GM12873 (cell line): ENCODE results near the gene ENPEP.

ENCODE experiments used
- CTCF ChIP-seq: IDR thresholded peaks from 2 replicates; pipeline ENCODE4 v1.5.1; 2012; ENCODE audit warnings: low read depth, mild to moderate bottlenecking, moderate library complexity, low read length, control low read depth; ENCODE audit not compliant: insufficient read depth; ENCODE audit errors: missing control alignments

Gene ENPEP

GRCh38 chr4:110602061-110602460 lies 126.1 kb downstream of the ENPEP start:
- no peak for TF ChIP-seq CTCF

DNA sequence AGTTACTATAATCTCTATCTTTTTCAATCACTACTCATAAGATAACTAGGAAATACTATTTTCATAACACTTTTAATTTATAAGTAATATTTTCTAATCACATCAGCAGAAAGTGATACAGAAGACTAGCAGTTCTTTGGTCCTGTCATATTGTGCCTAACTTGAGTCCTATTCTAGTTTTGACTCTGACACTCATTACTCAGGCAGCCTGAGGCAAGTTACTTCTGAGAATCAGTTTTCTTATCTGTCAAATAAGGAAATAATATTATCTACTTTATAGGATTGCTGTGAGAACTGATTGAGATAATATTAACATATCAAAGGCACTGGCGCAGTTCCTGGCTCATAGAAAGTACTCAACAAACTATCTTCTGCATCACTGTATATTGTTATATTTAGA lies 129.1 kb downstream of the ENPEP start:
- TF ChIP-seq CTCF, result no peak

DNA sequence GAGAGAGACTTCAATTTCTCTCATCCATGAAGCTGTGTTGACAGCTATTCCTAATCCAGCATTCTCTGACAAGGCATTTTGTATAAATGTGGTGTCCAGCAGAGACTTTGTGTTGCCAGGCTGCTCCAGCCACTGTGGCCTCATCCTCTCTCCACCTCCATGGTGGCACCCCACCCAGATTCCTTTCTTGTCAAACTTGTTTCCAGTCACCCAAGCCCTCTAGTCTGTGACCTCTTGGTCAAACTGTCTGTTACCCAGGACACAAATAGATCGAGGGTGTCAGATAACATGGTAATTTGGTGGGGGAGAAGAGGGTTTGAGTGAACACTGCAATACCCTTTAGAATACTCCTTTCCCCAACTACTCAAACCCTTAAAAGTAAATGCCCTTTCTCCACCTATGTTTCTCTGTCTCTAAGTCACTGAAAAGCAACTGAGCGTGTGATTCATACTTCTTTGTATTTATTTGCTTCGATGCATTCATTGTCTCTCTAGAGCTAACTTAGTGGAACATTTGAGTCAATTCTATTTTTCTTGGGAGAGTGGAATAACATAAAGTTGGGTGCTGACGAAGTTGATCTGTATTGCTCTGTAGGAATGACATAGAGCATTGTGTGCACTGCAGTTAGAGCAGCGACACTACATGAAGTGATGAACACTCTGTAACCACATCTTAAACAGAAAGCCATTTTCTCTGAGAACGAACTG lies 133.2 kb downstream of the ENPEP start:
- TF ChIP-seq CTCF, result no peak

DNA sequence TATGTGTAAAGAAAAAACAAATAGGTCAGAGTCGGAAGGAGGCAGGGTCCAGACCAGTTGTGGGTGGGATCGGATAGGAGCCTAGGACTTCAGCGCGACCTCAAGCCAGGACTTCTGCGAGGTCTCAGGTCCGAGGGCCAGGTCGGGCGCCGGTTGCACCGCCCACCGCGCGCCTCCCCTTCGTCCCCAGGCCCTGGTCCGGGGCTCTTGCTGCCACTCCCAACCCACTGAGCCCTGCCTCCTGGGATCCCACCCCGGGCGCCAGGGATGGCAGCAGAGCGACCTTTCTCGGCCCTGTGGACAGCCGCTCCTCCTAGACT lies 134.6 kb downstream of the ENPEP start:
- no peak for TF ChIP-seq CTCF

DNA sequence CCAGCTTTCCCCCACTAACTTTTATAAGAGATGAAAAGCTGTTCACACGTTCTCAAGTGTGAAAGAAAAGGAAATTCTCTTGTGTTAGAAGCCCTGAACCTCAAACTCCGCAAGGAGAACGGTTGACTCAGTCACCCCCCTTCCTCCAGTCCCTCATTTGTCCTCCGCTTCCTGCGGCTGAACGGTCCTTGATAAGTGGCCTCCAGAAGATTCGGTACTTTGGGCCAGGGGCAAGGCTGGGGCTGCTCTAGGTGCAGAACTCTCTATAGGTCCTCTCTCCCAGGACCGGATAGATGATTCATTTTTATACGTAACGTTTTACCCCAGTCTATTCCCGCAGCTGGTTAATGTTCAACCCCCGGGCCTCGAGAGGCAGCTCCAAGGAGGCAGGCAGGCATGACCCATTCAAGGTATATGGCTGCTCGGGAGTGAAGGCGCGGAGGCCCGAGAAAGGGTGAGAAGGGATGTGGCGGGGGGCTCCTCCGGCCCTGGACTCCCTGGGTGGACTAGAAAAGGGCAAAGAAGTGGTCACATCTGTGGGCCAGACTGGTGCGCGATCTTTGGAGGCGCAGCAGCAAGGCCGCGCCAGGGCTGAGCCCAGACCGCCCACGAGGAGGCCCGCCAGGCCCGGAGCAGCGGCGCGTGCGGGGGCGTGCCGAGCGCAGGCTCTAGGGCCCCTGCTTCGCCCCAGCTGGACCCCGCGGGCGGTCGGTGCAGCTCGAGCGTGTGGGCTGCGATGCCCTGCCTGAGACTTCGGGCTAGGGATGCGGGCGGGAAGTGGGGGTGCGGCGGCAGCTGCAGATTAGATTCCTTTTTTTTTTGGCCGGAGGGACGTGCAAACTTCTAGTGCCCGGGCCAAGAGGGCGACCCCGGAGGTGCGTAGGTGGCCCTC lies 135.2 kb downstream of the ENPEP start:
- TF ChIP-seq CTCF, result no peak

GRCh38 chr4:110611968-110612447 lies 136.1 kb downstream of the ENPEP start:
- no peak for TF ChIP-seq CTCF

DNA sequence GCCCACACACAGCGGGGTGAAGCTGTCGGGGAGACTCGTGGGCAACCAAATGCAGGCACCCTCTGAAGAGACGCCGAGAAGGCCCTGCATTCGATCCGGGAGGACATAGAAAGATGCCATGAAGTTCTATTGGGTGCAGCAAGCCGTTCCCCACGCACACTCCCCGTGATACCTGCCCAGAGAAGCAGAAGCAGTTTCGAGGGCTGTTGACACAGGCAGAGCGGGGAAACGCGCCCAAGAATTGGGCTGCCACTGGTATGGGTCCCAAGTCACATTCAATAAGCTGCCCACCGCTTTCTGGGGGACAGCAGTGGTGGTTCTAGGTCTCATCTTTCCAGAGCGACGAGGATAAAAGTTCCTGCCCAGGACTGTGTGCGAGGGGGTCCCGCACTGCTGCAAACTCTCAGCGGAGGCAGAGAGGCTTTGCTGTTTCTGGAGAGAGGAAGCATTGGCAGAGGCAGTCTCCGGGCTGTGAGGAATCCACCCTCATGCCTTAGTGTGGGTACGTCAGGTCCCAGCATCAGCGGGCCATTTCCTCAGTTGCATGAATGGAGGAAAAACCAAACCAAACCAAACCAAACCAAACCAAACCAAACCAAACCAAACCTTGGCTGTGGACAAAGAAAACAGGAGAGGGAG lies 136.8 kb downstream of the ENPEP start:
- TF ChIP-seq CTCF, result no peak
